Testis (tissue), 3 donors: ENCODE measurements around the gene NAT8L. TPM values are rescaled to one million over a fixed set of nuclear protein-coding genes. Genes with fewer than 3 reads are reported as not detected.

ENCODE experiments used
- DNase-seq: peaks from one replicate; pipeline ENCODE4 v3.0.0-alpha.2; 2019
- H3K27ac ChIP-seq, 2 donors: fragments of 200-600 bp; sonication (generic); one replicate each; pipeline ENCODE4 v1.5.1; 2019
- H3K27me3 ChIP-seq: fragments of 200-600 bp; sonication (generic); one replicate; pipeline ENCODE4 v1.5.1; 2019
- H3K36me3 ChIP-seq: fragments of 200-600 bp; sonication (generic); one replicate; pipeline ENCODE4 v1.5.1; 2017; ENCODE audit warnings: low read depth; ENCODE audit errors: missing control alignments
- H3K4me1 ChIP-seq: fragments of 200-600 bp; sonication (generic); one replicate; pipeline ENCODE4 v1.5.1; 2019
- H3K4me3 ChIP-seq, 2 donors: fragments of 200-600 bp; sonication (generic); one replicate each; pipeline ENCODE4 v1.5.1; 2017 to 2019
- H3K9me3 ChIP-seq: fragments of 200-600 bp; sonication (generic); one replicate; pipeline ENCODE4 v1.5.1; 2017
- CTCF ChIP-seq, 3 experiments: fragments of 450-650 bp in 2 of 3; fragments of 200-600 bp in 1 of 3; sonication (generic) in 1 of 3; IDR thresholded peaks; one replicate each; pipeline ENCODE4 v1.5.1; 2016 to 2019; ENCODE audit warnings: antibody characterized with exemption in 3 of 3, mild to moderate bottlenecking in 2 of 3, moderate library complexity in 1 of 3
- POLR2A ChIP-seq: fragments of 450-650 bp; IDR thresholded peaks from one replicate; pipeline ENCODE4 v1.6.1; 2017; ENCODE audit warnings: antibody characterized with exemption, mild to moderate bottlenecking, moderate library complexity
- WGBS, 2 donors: methylation state at CpG; one replicate each; pipeline ENCODE4 v1.1.5; 2018; 5-methylcytosine and 5-hydroxymethylcytosine counted together
- intact Hi-C: fragments of 100-400 bp; cut with DNase I; formaldehyde crosslinking; loops from one replicate; pipeline ENCODE4 v1.15.1; 2023; ENCODE audit warnings: low total_unique reads
- polyA plus RNA-seq: library from polyadenylated mRNA; stranded (reverse); fragments of 350-450 nt; fragmentation: Illumina TruSeq; extraction: RNeasy Lipid Tissue Mini Kit (QIAGEN cat#74804); gene quantifications from one replicate; pipeline ENCODE4 v1.2.3, GENCODE V29; 2014; ENCODE audit warnings: low read depth, low replicate concordance; ENCODE audit not compliant: insufficient read depth
- total RNA-seq, 2 donors: library from RNA; depleted of rRNA; stranded (reverse); fragments of >200 nt; gene quantifications; one replicate each; pipeline ENCODE4 v1.2.3, GENCODE V29; 2016

NAT8L gene
- total and polyA plus RNA-seq, 3 donors from 2014 or later = 36.6 to 82.9 (median 56.6) TPM

GRCh38 chr4:2046031-2046961, 12.8 kb upstream of the NAT8L start:
- DNase-seq = no peak
- H3K4me1 ChIP-seq = peaks cover 13% of the 10 kb centered on the region
- peak overlapping the region; percentile 12 to 43 for H3K4me3 ChIP-seq
- intact Hi-C loops = no loop called here
- 60 to 68% methylated on average over 24 to 28 of the region's 28 CpGs for WGBS, 2 donors
- no peaks in the 10 kb centered on the region for H3K9me3 ChIP-seq
- H3K27ac ChIP-seq = no peak overlapping the region
- no peaks in the 10 kb centered on the region for H3K36me3 ChIP-seq
- no peaks in the 10 kb centered on the region for H3K27me3 ChIP-seq
- TF ChIP-seq CTCF (IDR thresholded peaks at IDR 0.05) = no peak
- TF ChIP-seq POLR2A = no peak

- TF ChIP-seq CTCF (IDR thresholded peaks at IDR 0.05) (no peak), POLR2A (no peak)
- peaks cover 12% of the 10 kb centered on the region for H3K4me1 ChIP-seq
- no peaks in the 10 kb centered on the region for H3K36me3 ChIP-seq
- no peak overlapping the region for H3K27ac ChIP-seq
- no peaks in the 10 kb centered on the region for H3K27me3 ChIP-seq
- no peak for DNase-seq
- H3K4me3 ChIP-seq = peak overlapping the region; percentile 12 to 43
- intact Hi-C loops = no loop called here
- 18 to 47% methylated on average over 10 to 43 of the region's 57 CpGs for WGBS, 2 donors
- H3K9me3 ChIP-seq = no peaks in the 10 kb centered on the region
Measured at GRCh38 chr4:2047031-2047660, 12.0 kb upstream of the NAT8L start.

- H3K36me3 ChIP-seq = no peaks in the 10 kb centered on the region
- no peak for DNase-seq
- peaks cover 9% of the 10 kb centered on the region for H3K4me1 ChIP-seq
- intact Hi-C loops = no loop called here
- 83 to 88% methylated on average over 21 to 25 of the region's 25 CpGs for WGBS, 2 donors
- no peaks in the 10 kb centered on the region for H3K9me3 ChIP-seq
- H3K27ac ChIP-seq = no peak overlapping the region
- no peak for TF ChIP-seq POLR2A
- no peak for TF ChIP-seq CTCF (IDR thresholded peaks at IDR 0.05)
- peak overlapping the region in 1 of 2 donors; percentile 43 for H3K4me3 ChIP-seq
- no peaks in the 10 kb centered on the region for H3K27me3 ChIP-seq
Measured at GRCh38 chr4:2047781-2048581, 11.1 kb upstream of the NAT8L start.

GRCh38 chr4:2048831-2049230, 10.3 kb upstream of the NAT8L start:
- no peaks in the 10 kb centered on the region for H3K36me3 ChIP-seq
- no peak for TF ChIP-seq CTCF (IDR thresholded peaks at IDR 0.05)
- no peak for TF ChIP-seq POLR2A
- H3K4me3 ChIP-seq = no peak overlapping the region
- DNase-seq = no peak
- WGBS, 2 donors = 87 to 93% methylated on average over 8 of the region's 8 CpGs
- H3K4me1 ChIP-seq = peaks cover under 1% of the 10 kb centered on the region
- intact Hi-C loops = no loop called here
- no peak overlapping the region for H3K27ac ChIP-seq
- H3K27me3 ChIP-seq = no peaks in the 10 kb centered on the region
- H3K9me3 ChIP-seq = no peaks in the 10 kb centered on the region
